ENCODE results near the gene TDG.
"Not testable (repeated sequence)": the region's sequence is repeated elsewhere in the genome, so short reads cannot be mapped to it uniquely, and the experiment has no call there.

TDG gene

GRCh38 chr12:104024348-104024747 lies 58.7 kb downstream of the TDG start:
- DNase-seq: no peak

- no peak for DNase-seq
Measured at GRCh38 chr12:104025771-104026170, 60.1 kb downstream of the TDG start.

GRCh38 chr12:104026841-104027599 lies 61.3 kb downstream of the TDG start:
- no peak for DNase-seq

GRCh38 chr12:104030596-104030995 lies 64.9 kb downstream of the TDG start:
- DNase-seq: not testable (repeated sequence)

- not testable (repeated sequence) for DNase-seq
Measured at GRCh38 chr12:104036143-104036542, 70.5 kb downstream of the TDG start.
